Body of pancreas (tissue), 4 donors: ENCODE results near the gene SIPA1L2.
A peak's percentile ranks its signal among the peaks of the same experiment; 100 is the strongest.

ENCODE experiments used
- CTCF ChIP-seq, 7 experiments: fragments of 450-650 bp in 4 of 7; fragments of 200-600 bp in 3 of 7; sonication (generic) in 3 of 7; IDR thresholded peaks; one replicate each; pipeline ENCODE4 v1.5.1; 2016 to 2019; ENCODE audit warnings: antibody characterized with exemption in 7 of 7
- POLR2A ChIP-seq, 3 donors: fragments of 450-650 bp; IDR thresholded peaks; one replicate each; pipeline ENCODE4 v1.6.1; 2016; ENCODE audit warnings: antibody characterized with exemption in 3 of 3, mild to moderate bottlenecking in 2 of 3

- TF ChIP-seq CTCF (IDR thresholded peaks at IDR 0.05) (no peak), POLR2A (IDR thresholded peaks at IDR 0.05) (peak in 1 of 3 donors; percentile 6)
These were observed 4.2 kb upstream of the SIPA1L2 start for GRCh38 chr1:232634096-232634495.
